Activated CD4-positive, alpha-beta T cell treated with anti-CD3 and anti-CD28 coated beads for 1 hour (primary cell): ENCODE data around the gene VCPKMT.
"Not testable (repeated sequence)": the region's sequence is repeated elsewhere in the genome, so short reads cannot be mapped to it uniquely, and the experiment has no call there.

Experiments
- DNase-seq: peaks from one replicate; pipeline ENCODE4 v3.0.0-alpha.2; 2020

The VCPKMT gene

GRCh38 chr14:50091240-50091913, 25.0 kb downstream of the VCPKMT start:
- DNase-seq = no peak

GRCh38 chr14:50089208-50089607, 27.2 kb downstream of the VCPKMT start:
- no peak for DNase-seq

GRCh38 chr14:50088731-50089130, 27.6 kb downstream of the VCPKMT start:
- DNase-seq = no peak

- no peak for DNase-seq
Observed at GRCh38 chr14:50088117-50088515, 28.3 kb downstream of the VCPKMT start.

GRCh38 chr14:50087341-50088116, 28.8 kb downstream of the VCPKMT start:
- no peak for DNase-seq

GRCh38 chr14:50086321-50086711, 30.1 kb downstream of the VCPKMT start:
- DNase-seq = no peak

GRCh38 chr14:50085570-50086320, 30.6 kb downstream of the VCPKMT start:
- no peak for DNase-seq

- no peak for DNase-seq
Observed at GRCh38 chr14:50084666-50085065, 31.7 kb downstream of the VCPKMT start.

GRCh38 chr14:50083467-50084337, 32.7 kb downstream of the VCPKMT start:
- peak; percentile 23 for DNase-seq

- peak; percentile 71 for DNase-seq
Observed at GRCh38 chr14:50082784-50083466, 33.4 kb downstream of the VCPKMT start.

GRCh38 chr14:50082308-50082742, 34.0 kb downstream of the VCPKMT start:
- no peak for DNase-seq

- not testable (repeated sequence) for DNase-seq
Observed at GRCh38 chr14:50079103-50079502, 37.3 kb downstream of the VCPKMT start.

- not testable (repeated sequence) for DNase-seq
Observed at GRCh38 chr14:50073663-50074062, 42.7 kb downstream of the VCPKMT start.

- DNase-seq = no peak
Observed at GRCh38 chr14:50072395-50072794, 44.0 kb downstream of the VCPKMT start.

- DNase-seq = no peak
Observed at GRCh38 chr14:50070840-50071548, 45.4 kb downstream of the VCPKMT start.

GRCh38 chr14:50070230-50070629, 46.1 kb downstream of the VCPKMT start:
- DNase-seq = no peak

- DNase-seq = no peak
Observed at GRCh38 chr14:50069325-50069724, 47.0 kb downstream of the VCPKMT start.

- DNase-seq = no peak
Observed at GRCh38 chr14:50068496-50068895, 47.9 kb downstream of the VCPKMT start.

- DNase-seq = no peak
Observed at GRCh38 chr14:50067723-50068495, 48.5 kb downstream of the VCPKMT start.

GRCh38 chr14:50065583-50065982, 50.8 kb downstream of the VCPKMT start:
- no peak for DNase-seq

- peak; percentile 44 for DNase-seq
Observed at GRCh38 chr14:50064993-50065392, 51.4 kb downstream of the VCPKMT start.
